Caco-2 (cell line): Measurements from ENCODE around the gene GPR137B. TPM values are rescaled to one million over a fixed set of nuclear protein-coding genes. Genes with fewer than 3 reads are reported as not detected.

Experiments used
- BruUV-seq: library from RNA; stranded (reverse); fragments of 400-500 nt; replicated peaks from 2 replicates; lab custom pipeline; 2021; lab: Mats Ljungman, UMichigan
- CTCF ChIA-PET: fragments of 300-600 bp; sonication (Branson Sonifier 250); formaldehyde crosslinking; loops from one replicate; lab custom pipeline; 2022; ENCODE audit warnings: antibody characterized with exemption; lab: Charles Lee
- POLR2A ChIA-PET: fragments of 300-600 bp; sonication (Branson Sonifier 250); formaldehyde crosslinking; loops from one replicate; lab custom pipeline; 2022; ENCODE audit warnings: antibody characterized with exemption; lab: Charles Lee
- DNase-seq, 2 experiments: peaks; one replicate each; pipeline versions ENCODE4 v3.0.0 to v3.0.0-alpha.2; 2020 to 2022
- H3K27me3 ChIP-seq: replicated peaks from 2 replicates; pipeline ENCODE4 v1.6.0; 2011; ENCODE audit warnings: low read length; ENCODE audit not compliant: control insufficient read depth, insufficient read depth
- H3K36me3 ChIP-seq: 2 replicates; pipeline ENCODE4 v1.5.1; 2011; ENCODE audit warnings: low read length; ENCODE audit not compliant: control insufficient read depth, insufficient read depth
- H3K4me1 ChIP-seq: fragments of 250-450 bp; sonication (Bioruptor Pico); 2 replicates; pipeline ENCODE4 v1.5.1; 2020; ENCODE audit warnings: mild to moderate bottlenecking
- H3K4me3 ChIP-seq: 2 replicates; pipeline ENCODE4 v1.5.1; 2011; ENCODE audit warnings: low read depth, mild to moderate bottlenecking, control low read depth, low read length
- H3K9me3 ChIP-seq: fragments of 250-450 bp; sonication (Bioruptor Pico); 2 replicates; pipeline ENCODE4 v1.5.1; 2020; ENCODE audit warnings: mild to moderate bottlenecking, moderate library complexity
- H3K27ac Mint-ChIP-seq: one replicate; pipeline ENCODE4 v1.8.0; 2022; ENCODE audit warnings: mixed read lengths; ENCODE audit not compliant: unreplicated experiment
- H3K27me3 Mint-ChIP-seq: one replicate; pipeline ENCODE4 v1.8.0; 2022; ENCODE audit warnings: mixed read lengths; ENCODE audit not compliant: insufficient read depth, unreplicated experiment
- H3K36me3 Mint-ChIP-seq: one replicate; pipeline ENCODE4 v1.8.0; 2022; ENCODE audit warnings: mild to moderate bottlenecking, mixed read lengths; ENCODE audit not compliant: insufficient read depth, unreplicated experiment
- H3K4me1 Mint-ChIP-seq: one replicate; pipeline ENCODE4 v1.8.0; 2022; ENCODE audit warnings: low read depth, mixed read lengths; ENCODE audit not compliant: unreplicated experiment
- H3K4me3 Mint-ChIP-seq: one replicate; pipeline ENCODE4 v1.8.0; 2022; ENCODE audit warnings: mild to moderate bottlenecking, moderate library complexity, mixed read lengths; ENCODE audit not compliant: unreplicated experiment
- H3K9me3 Mint-ChIP-seq: one replicate; pipeline ENCODE4 v1.8.0; 2022; ENCODE audit warnings: mixed read lengths; ENCODE audit not compliant: unreplicated experiment
- CTCF ChIP-seq, 2 experiments: fragments of 200-600 bp in 1 of 2; IDR thresholded peaks; 1 replicate in 1 of 2; 2 replicates in 1 of 2; pipeline versions ENCODE4 v1.5.1 to v1.8.0; 2011 to 2022; ENCODE audit warnings: antibody characterized with exemption in 1 of 2, control low read depth in 1 of 2, inconsistent platforms in 1 of 2, low read depth in 1 of 2, low read length in 1 of 2, mild to moderate bottlenecking in 1 of 2, moderate library complexity in 1 of 2; ENCODE audit not compliant: insufficient read depth in 1 of 2, severe bottlenecking in 1 of 2, unreplicated experiment in 1 of 2
- intact Hi-C: fragments of 100-400 bp; cut with micrococcal nuclease; formaldehyde crosslinking; loops from one replicate; pipeline ENCODE4 v1.10.0; 2022; ENCODE audit not compliant: unreplicated experiment
- total RNA-seq: library from RNA; stranded (reverse); gene quantifications from 2 replicates; pipeline ENCODE4 v1.2.3, GENCODE V29; 2022

The GPR137B gene
- total RNA-seq, 1 experiment from 2014 or later = 5.9 TPM

DNA sequence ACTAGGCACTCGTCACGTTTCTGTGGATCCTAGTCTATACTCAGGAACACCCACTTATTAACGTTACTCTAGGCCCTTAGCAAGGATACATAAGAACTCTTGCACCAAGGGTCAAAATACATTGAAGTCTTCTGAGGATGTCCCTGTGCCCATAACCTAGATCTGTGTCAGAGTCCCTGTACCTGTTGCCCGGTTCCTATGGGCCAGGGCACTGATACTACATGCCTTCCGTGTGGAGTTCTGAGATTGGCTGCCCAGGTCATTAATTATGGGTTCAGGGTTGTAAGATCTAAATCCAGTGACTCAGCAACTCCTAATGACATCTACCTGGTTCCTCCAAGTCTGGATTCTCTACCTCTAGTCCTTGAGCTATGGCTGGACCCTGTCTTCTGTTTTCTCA is 69.5 kb downstream of the GPR137B start:
- no peaks in the 10 kb centered on the region for H3K4me1 ChIP-seq
- no peak overlapping the region for H3K4me3 ChIP-seq
- H3K36me3 Mint-ChIP-seq = no peaks in the 10 kb centered on the region
- H3K27me3 Mint-ChIP-seq = no peaks in the 10 kb centered on the region
- H3K9me3 ChIP-seq = no peaks in the 10 kb centered on the region
- H3K4me1 Mint-ChIP-seq = no peaks in the 10 kb centered on the region
- H3K4me3 Mint-ChIP-seq = no peak overlapping the region
- no peaks in the 10 kb centered on the region for H3K9me3 Mint-ChIP-seq
- H3K36me3 ChIP-seq = no peaks in the 10 kb centered on the region
- DNase-seq = no peak
- ChIA-PET CTCF (no interaction called here), POLR2A (no interaction called here)
- BruUV-seq = no TSS peak
- H3K27me3 ChIP-seq = no peaks in the 10 kb centered on the region
- no peak overlapping the region for H3K27ac Mint-ChIP-seq
- intact Hi-C loops = no loop called here
- TF ChIP-seq CTCF (IDR thresholded peaks at IDR 0.05; ENCODE audit: insufficient read depth in 1 of 2, low read depth in 1 of 2, low read length in 1 of 2, severe bottlenecking in 1 of 2, unreplicated experiment in 1 of 2) = no peak

DNA sequence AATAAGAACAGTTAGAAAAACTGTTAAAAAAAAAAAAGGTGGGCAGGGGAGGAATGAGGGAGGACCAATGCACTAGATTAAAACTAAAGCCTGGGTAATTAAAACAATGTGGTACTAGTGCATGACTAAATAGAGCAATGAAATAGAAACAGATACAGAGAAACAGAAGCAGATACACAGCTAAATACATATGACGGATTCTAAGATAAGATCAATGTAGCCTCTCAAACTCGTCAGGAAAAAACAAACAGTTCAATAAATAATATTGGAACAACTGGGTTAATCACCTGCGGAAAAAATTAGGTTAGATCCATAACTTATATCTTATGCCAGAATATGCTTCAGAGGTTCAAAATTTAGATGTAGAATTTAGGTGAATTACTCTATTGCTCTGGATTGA is 71.2 kb downstream of the GPR137B start:
- Mint-ChIP-seq H3K4me1 (no peaks in the 10 kb centered on the region), H3K27ac (no peak overlapping the region), H3K9me3 (no peaks in the 10 kb centered on the region), H3K4me3 (no peak overlapping the region), H3K27me3 (no peaks in the 10 kb centered on the region), H3K36me3 (no peaks in the 10 kb centered on the region)
- Histone ChIP-seq H3K4me3 (no peak overlapping the region), H3K36me3 (no peaks in the 10 kb centered on the region), H3K27me3 (no peaks in the 10 kb centered on the region), H3K9me3 (no peaks in the 10 kb centered on the region), H3K4me1 (no peaks in the 10 kb centered on the region)
- BruUV-seq = no TSS peak
- ChIA-PET CTCF (interaction anchor here (0.6 kb wide), 1 partner anchor 14 kb away, joined by 8 read pairs; no protein-coding TSS in a partner anchor), POLR2A (no interaction called here)
- no peak for TF ChIP-seq CTCF (IDR thresholded peaks at IDR 0.05; ENCODE audit: insufficient read depth in 1 of 2, low read depth in 1 of 2, low read length in 1 of 2, severe bottlenecking in 1 of 2, unreplicated experiment in 1 of 2)
- DNase-seq = no peak
- intact Hi-C loops = no loop called here

- no peak overlapping the region for H3K4me3 Mint-ChIP-seq
- no TSS peak for BruUV-seq
- DNase-seq = no peak
- no peaks in the 10 kb centered on the region for H3K9me3 Mint-ChIP-seq
- Histone ChIP-seq H3K9me3 (no peaks in the 10 kb centered on the region), H3K4me1 (no peaks in the 10 kb centered on the region), H3K27me3 (no peaks in the 10 kb centered on the region), H3K4me3 (no peak overlapping the region), H3K36me3 (no peaks in the 10 kb centered on the region)
- H3K27ac Mint-ChIP-seq = no peak overlapping the region
- ChIA-PET CTCF (no interaction called here), POLR2A (no interaction called here)
- no peaks in the 10 kb centered on the region for H3K4me1 Mint-ChIP-seq
- TF ChIP-seq CTCF (IDR thresholded peaks at IDR 0.05; ENCODE audit: insufficient read depth in 1 of 2, low read depth in 1 of 2, low read length in 1 of 2, severe bottlenecking in 1 of 2, unreplicated experiment in 1 of 2) = no peak
- H3K27me3 Mint-ChIP-seq = no peaks in the 10 kb centered on the region
- intact Hi-C loops = loop anchor here (5.0 kb wide), 1 partner anchor 537 kb away; no protein-coding TSS in a partner anchor
- no peaks in the 10 kb centered on the region for H3K36me3 Mint-ChIP-seq
Measured at GRCh38 chr1:236214761-236215160, 72.4 kb downstream of the GPR137B start.
